Measurements from ENCODE around the gene DENND4C. TPM values are rescaled to one million over a fixed set of nuclear protein-coding genes. Genes with fewer than 3 reads are reported as not detected.
A peak's percentile ranks its signal among the peaks of the same experiment; 100 is the strongest.

The DENND4C gene
- total RNA-seq, 1 experiment from 2014 or later, result 29.5 TPM

GRCh38 chr9:19409401-19410194 is 179.1 kb downstream of the DENND4C start:
- TSS peak; percentile 48 for BruUV-seq (replicated peaks)
- Histone ChIP-seq H3K4me1 (replicated peaks; ENCODE audit: insufficient read depth) (peaks cover 43% of the 10 kb centered on the region), H4K20me1 (ENCODE audit: insufficient read depth) (no peaks in the 10 kb centered on the region), H3K36me3 (ENCODE audit: low read depth) (no peaks in the 10 kb centered on the region), H3K9me2 (ENCODE audit: insufficient read depth) (no peaks in the 10 kb centered on the region), H2AFZ (peak overlapping the region; percentile 82), H3K79me2 (ENCODE audit: low read depth) (peaks cover 28% of the 10 kb centered on the region), H3K4me3 (peak overlapping the region; percentile 83), H3F3A (ENCODE audit: insufficient read depth, low read depth) (peaks cover 20% of the 10 kb centered on the region), H3K27ac (peak overlapping the region; percentile 37; the same call in 1 of the 2 replicates), H3K9me3 (ENCODE audit: insufficient read depth, low read depth) (no peaks in the 10 kb centered on the region), H3K27me3 (ENCODE audit: insufficient read depth, low read depth) (no peaks in the 10 kb centered on the region), H3K4me2 (peak overlapping the region; percentile 94)
- POLR2A ChIA-PET (ENCODE audit: unreplicated experiment), result interaction anchor here (0.6 kb wide), 1 partner anchor 347 kb away, joined by 7 read pairs; no protein-coding TSS in a partner anchor
- CTCF ChIA-PET, result no interaction called here
- peak; percentile 24 to 48 for DNase-seq
- intact Hi-C loops (cut with micrococcal nuclease; ENCODE audit: unreplicated experiment), result loop anchor here (1.0 to 5.0 kb wide), 2 partner anchors 29 to 227 kb away; partner anchors contain the start of gene RPS6
- TF ChIP-seq EZH2 (IDR thresholded peaks at IDR 0.05; ENCODE audit: low read depth), result no peak
- no peak for TF ChIP-seq CTCF (conservative IDR thresholded peaks at IDR 0.05)

GRCh38 chr9:19410195-19410503 is 179.7 kb downstream of the DENND4C start:
- no peak for DNase-seq
- Histone ChIP-seq H3K36me3 (ENCODE audit: low read depth) (no peaks in the 10 kb centered on the region), H3K79me2 (ENCODE audit: low read depth) (peaks cover 28% of the 10 kb centered on the region), H3K4me3 (peak overlapping the region; percentile 83), H3K9me2 (ENCODE audit: insufficient read depth) (no peaks in the 10 kb centered on the region), H3K4me2 (peak overlapping the region; percentile 94), H3F3A (ENCODE audit: insufficient read depth, low read depth) (peaks cover 15% of the 10 kb centered on the region), H3K9me3 (ENCODE audit: insufficient read depth, low read depth) (no peaks in the 10 kb centered on the region), H3K27me3 (ENCODE audit: insufficient read depth, low read depth) (no peaks in the 10 kb centered on the region), H3K4me1 (replicated peaks; ENCODE audit: insufficient read depth) (peaks cover 39% of the 10 kb centered on the region), H2AFZ (0 out of 2 replicates have a peak overlapping the region, but pooled peaks have one; percentile 82), H4K20me1 (ENCODE audit: insufficient read depth) (no peaks in the 10 kb centered on the region), H3K27ac (no peak overlapping the region)
- BruUV-seq (replicated peaks), result no TSS peak
- ChIA-PET CTCF (no interaction called here), POLR2A (ENCODE audit: unreplicated experiment) (no interaction called here)
- no peak for TF ChIP-seq EZH2 (IDR thresholded peaks at IDR 0.05; ENCODE audit: low read depth)
- no peak for TF ChIP-seq CTCF (conservative IDR thresholded peaks at IDR 0.05)
- intact Hi-C loops (cut with micrococcal nuclease; ENCODE audit: unreplicated experiment), result no loop called here

- DNase-seq, result no peak
- H3K4me2 ChIP-seq, result peak overlapping the region; percentile 94
- H3K9me3 ChIP-seq (ENCODE audit: insufficient read depth, low read depth), result no peaks in the 10 kb centered on the region
- H3K9me2 ChIP-seq (ENCODE audit: insufficient read depth), result no peaks in the 10 kb centered on the region
- TF ChIP-seq CTCF (conservative IDR thresholded peaks at IDR 0.05) (no peak), EZH2 (IDR thresholded peaks at IDR 0.05; ENCODE audit: low read depth) (no peak)
- H3K79me2 ChIP-seq (ENCODE audit: low read depth), result peaks cover 28% of the 10 kb centered on the region
- H3K4me3 ChIP-seq, result peak overlapping the region; percentile 83; the same call in 1 of the 2 replicates
- BruUV-seq (replicated peaks), result no TSS peak
- H3F3A ChIP-seq (ENCODE audit: insufficient read depth, low read depth), result peaks cover 10% of the 10 kb centered on the region; the same call in 1 of the 2 replicates
- no peaks in the 10 kb centered on the region for H3K36me3 ChIP-seq (ENCODE audit: low read depth)
- intact Hi-C loops (cut with micrococcal nuclease; ENCODE audit: unreplicated experiment), result no loop called here
- no peak overlapping the region for H3K27ac ChIP-seq
- H3K4me1 ChIP-seq (replicated peaks; ENCODE audit: insufficient read depth), result peaks cover 35% of the 10 kb centered on the region
- ChIA-PET CTCF (no interaction called here), POLR2A (ENCODE audit: unreplicated experiment) (no interaction called here)
- H2AFZ ChIP-seq, result no peak overlapping the region
- no peaks in the 10 kb centered on the region for H4K20me1 ChIP-seq (ENCODE audit: insufficient read depth)
- H3K27me3 ChIP-seq (ENCODE audit: insufficient read depth, low read depth), result no peaks in the 10 kb centered on the region
Measured at GRCh38 chr9:19410594-19410993, 180.1 kb downstream of the DENND4C start.

Data from PC-9 (cell line).